BJ (cell line): Measurements from ENCODE around the gene ALCAM. TPM values are rescaled to one million over a fixed set of nuclear protein-coding genes. Genes with fewer than 3 reads are reported as not detected.

Source experiments
- CTCF ChIA-PET: fragments of 350-600 bp; formaldehyde crosslinking; extraction: SDS; loops from one replicate; lab custom pipeline; 2021; ENCODE audit warnings: antibody characterized with exemption, inconsistent platforms; lab: Yijun Ruan, JAX
- POLR2A ChIA-PET: fragments of 300-600 bp; sonication (Branson Sonifier 250); formaldehyde crosslinking; extraction: SDS; loops from one replicate; lab custom pipeline; 2021; ENCODE audit warnings: antibody characterized with exemption; lab: Charles Lee
- DNase-seq: peaks from one replicate; pipeline ENCODE4 v3.0.0-alpha.2; 2011; ENCODE audit warnings: low read depth
- H3K27me3 ChIP-seq: 2 replicates; pipeline ENCODE4 v1.6.0; 2011; ENCODE audit warnings: low read length; ENCODE audit not compliant: control insufficient read depth, insufficient read depth
- H3K36me3 ChIP-seq: 2 replicates; pipeline ENCODE4 v1.5.1; 2011; ENCODE audit warnings: low read length; ENCODE audit not compliant: control insufficient read depth, insufficient read depth
- H3K4me3 ChIP-seq: 2 replicates; pipeline ENCODE4 v1.5.1; 2011; ENCODE audit warnings: low read depth, mild to moderate bottlenecking, control low read depth, low read length
- polyA plus RNA-seq: library from polyadenylated mRNA; depleted of rRNA; stranded (reverse); fragments of >200 nt; gene quantifications from 2 replicates; pipeline ENCODE4 v1.2.3, GENCODE V29; 2011
- TF ChIP-seq, protein P1 (sequence below): IDR thresholded peaks from 2 replicates; pipeline ENCODE4 v1.5.1; 2011; ENCODE audit warnings: low read depth, mild to moderate bottlenecking, control low read depth, inconsistent platforms, low read length, moderate library complexity; ENCODE audit not compliant: insufficient read depth

The ALCAM gene
- polyA plus RNA-seq, 1 experiment = 89.5 TPM

DNA sequence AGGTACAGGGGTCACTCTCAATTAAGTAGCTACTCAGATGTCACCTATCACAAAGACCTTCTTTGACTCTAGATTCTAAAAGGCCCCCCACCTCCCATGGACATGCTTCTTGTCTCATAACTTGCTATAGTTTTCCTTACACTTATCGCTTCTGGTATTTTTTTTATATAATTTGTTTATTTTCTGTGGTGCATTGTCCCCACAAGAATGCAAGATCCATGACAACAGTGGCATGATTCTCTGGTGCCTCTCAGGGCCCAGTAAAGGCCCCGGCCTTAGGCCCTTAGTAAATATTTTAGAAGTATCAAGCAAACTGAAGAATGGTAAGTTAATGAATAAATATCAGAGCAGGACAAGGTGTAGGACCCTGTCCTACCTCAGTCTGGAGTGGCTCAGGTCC lies 253.5 kb downstream of the ALCAM start:
- DNase-seq = no peak
- CTCF ChIA-PET = no interaction called here
- TF ChIP-seq, protein P1, sequence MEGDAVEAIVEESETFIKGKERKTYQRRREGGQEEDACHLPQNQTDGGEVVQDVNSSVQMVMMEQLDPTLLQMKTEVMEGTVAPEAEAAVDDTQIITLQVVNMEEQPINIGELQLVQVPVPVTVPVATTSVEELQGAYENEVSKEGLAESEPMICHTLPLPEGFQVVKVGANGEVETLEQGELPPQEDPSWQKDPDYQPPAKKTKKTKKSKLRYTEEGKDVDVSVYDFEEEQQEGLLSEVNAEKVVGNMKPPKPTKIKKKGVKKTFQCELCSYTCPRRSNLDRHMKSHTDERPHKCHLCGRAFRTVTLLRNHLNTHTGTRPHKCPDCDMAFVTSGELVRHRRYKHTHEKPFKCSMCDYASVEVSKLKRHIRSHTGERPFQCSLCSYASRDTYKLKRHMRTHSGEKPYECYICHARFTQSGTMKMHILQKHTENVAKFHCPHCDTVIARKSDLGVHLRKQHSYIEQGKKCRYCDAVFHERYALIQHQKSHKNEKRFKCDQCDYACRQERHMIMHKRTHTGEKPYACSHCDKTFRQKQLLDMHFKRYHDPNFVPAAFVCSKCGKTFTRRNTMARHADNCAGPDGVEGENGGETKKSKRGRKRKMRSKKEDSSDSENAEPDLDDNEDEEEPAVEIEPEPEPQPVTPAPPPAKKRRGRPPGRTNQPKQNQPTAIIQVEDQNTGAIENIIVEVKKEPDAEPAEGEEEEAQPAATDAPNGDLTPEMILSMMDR = no peak
- POLR2A ChIA-PET = no interaction called here
- Histone ChIP-seq H3K36me3 (no peaks in the 10 kb centered on the region), H3K4me3 (no peak overlapping the region), H3K27me3 (no peaks in the 10 kb centered on the region)

DNA sequence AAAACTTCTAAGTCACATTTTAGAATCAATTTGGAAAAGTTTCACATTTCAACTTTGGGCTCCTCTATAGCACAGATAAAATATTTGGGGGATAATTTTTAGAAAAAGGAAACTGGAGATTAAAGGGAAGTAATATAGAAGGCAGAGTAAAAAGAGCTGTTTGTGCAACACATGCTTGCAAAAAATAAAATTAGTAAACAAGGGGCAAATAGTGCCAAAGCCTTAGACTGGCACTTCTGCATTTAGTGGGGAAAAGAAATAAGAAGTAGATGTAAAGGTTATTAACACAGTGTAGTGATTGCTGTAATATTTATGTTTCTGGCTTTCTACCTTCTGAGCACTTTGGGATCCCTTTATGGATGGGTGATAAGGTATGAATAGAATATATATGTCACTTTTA lies 255.5 kb downstream of the ALCAM start:
- TF ChIP-seq, protein P1 = no peak
- no peak for DNase-seq
- ChIA-PET CTCF (interaction anchor here (1.5 kb wide), 1 partner anchor 9 kb away, joined by 3 read pairs; no protein-coding TSS in a partner anchor), POLR2A (no interaction called here)
- H3K4me3 ChIP-seq = no peak overlapping the region
- no peaks in the 10 kb centered on the region for H3K36me3 ChIP-seq
- no peaks in the 10 kb centered on the region for H3K27me3 ChIP-seq
